Embryonic facial prominence (tissue), 1 donor: ENCODE data around the gene MLLT1.

Source experiments
- DNase-seq: peaks from one replicate; pipeline ENCODE4 v3.0.0-alpha.2; 2016; ENCODE audit errors: extremely low spot score

MLLT1 gene

GRCh38 chr19:6235031-6235951 is 44.5 kb downstream of the MLLT1 start:
- no peak for DNase-seq

- no peak for DNase-seq
These were observed 45.2 kb downstream of the MLLT1 start for GRCh38 chr19:6234527-6234926.

- DNase-seq: no peak
These were observed 45.8 kb downstream of the MLLT1 start for GRCh38 chr19:6233827-6234511.

- DNase-seq: no peak
These were observed 46.5 kb downstream of the MLLT1 start for GRCh38 chr19:6233056-6233826.

- DNase-seq: no peak
These were observed 47.1 kb downstream of the MLLT1 start for GRCh38 chr19:6232601-6233055.

- DNase-seq: no peak
These were observed 48.8 kb downstream of the MLLT1 start for GRCh38 chr19:6230991-6231448.

GRCh38 chr19:6229951-6230712 is 49.6 kb downstream of the MLLT1 start:
- DNase-seq: no peak

- DNase-seq: no peak
These were observed 50.4 kb downstream of the MLLT1 start for GRCh38 chr19:6229216-6229913.

- no peak for DNase-seq
These were observed 51.1 kb downstream of the MLLT1 start for GRCh38 chr19:6228551-6229215.

- DNase-seq: no peak
These were observed 51.8 kb downstream of the MLLT1 start for GRCh38 chr19:6227936-6228325.

- DNase-seq: no peak
These were observed 52.4 kb downstream of the MLLT1 start for GRCh38 chr19:6227156-6227935.

GRCh38 chr19:6226444-6227155 is 53.2 kb downstream of the MLLT1 start:
- DNase-seq: no peak

- DNase-seq: no peak
These were observed 53.8 kb downstream of the MLLT1 start for GRCh38 chr19:6226012-6226411.

- no peak for DNase-seq
These were observed 54.4 kb downstream of the MLLT1 start for GRCh38 chr19:6225232-6225865.

GRCh38 chr19:6224308-6224675 is 55.5 kb downstream of the MLLT1 start:
- DNase-seq: no peak

GRCh38 chr19:6223461-6224307 is 56.1 kb downstream of the MLLT1 start:
- no peak for DNase-seq

GRCh38 chr19:6222884-6223283 is 56.9 kb downstream of the MLLT1 start:
- no peak for DNase-seq
